Activated naive CD8-positive, alpha-beta T cell treated with anti-CD3 and anti-CD28 coated beads, Interleukin-2, amount 50 U/mL, for 24 hours (primary cell): ENCODE results near the gene INHA.

ENCODE experiments used
- ATAC-seq: fragments of 150-1000 bp; cut with Tn5 transposase; one replicate; pipeline ENCODE4 v1.10.0; 2021
- DNase-seq: peaks from one replicate; pipeline ENCODE4 v3.0.0; 2021
- H3K27ac Mint-ChIP-seq: one replicate; pipeline ENCODE4 v1.8.0; 2021; ENCODE audit warnings: mild to moderate bottlenecking, mixed read lengths
- H3K27me3 Mint-ChIP-seq: one replicate; pipeline ENCODE4 v1.8.0; 2021; ENCODE audit warnings: mixed read lengths
- H3K36me3 Mint-ChIP-seq: one replicate; pipeline ENCODE4 v1.8.0; 2021; ENCODE audit warnings: low read depth, mixed read lengths
- H3K4me1 Mint-ChIP-seq: one replicate; pipeline ENCODE4 v1.8.0; 2021; ENCODE audit warnings: mixed read lengths
- H3K4me3 Mint-ChIP-seq: one replicate; pipeline ENCODE4 v1.8.0; 2021; ENCODE audit warnings: mild to moderate bottlenecking, moderate library complexity, mixed read lengths
- H3K9me3 Mint-ChIP-seq: one replicate; pipeline ENCODE4 v1.8.0; 2021; ENCODE audit warnings: mixed read lengths

INHA gene

DNA sequence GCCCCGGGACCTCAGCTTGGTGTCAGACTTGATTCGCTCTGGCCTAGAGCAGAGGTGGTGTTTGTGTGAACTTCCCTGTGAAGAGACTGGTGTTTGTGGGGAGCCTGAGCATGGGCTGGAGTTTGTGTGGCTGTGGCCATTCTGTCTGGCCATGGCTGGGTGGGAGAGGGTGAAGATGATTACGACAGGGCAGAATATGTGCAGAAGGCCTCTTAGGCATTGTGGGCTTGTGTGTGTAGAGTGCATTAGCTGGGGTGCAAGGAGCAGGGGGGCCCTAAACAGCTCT, 11.3 kb upstream of the INHA start:
- ATAC-seq = no peak

GRCh38 chr2:219561179-219562048, 10.7 kb upstream of the INHA start:
- Mint-ChIP-seq H3K4me1 (no peaks in the 10 kb centered on the region), H3K4me3 (no peak overlapping the region), H3K27me3 (peaks cover 6% of the 10 kb centered on the region), H3K9me3 (no peaks in the 10 kb centered on the region), H3K27ac (no peak overlapping the region), H3K36me3 (no peaks in the 10 kb centered on the region)
- DNase-seq (no peak), ATAC-seq (no peak)

More for the DNA sequence above, 11.3 kb upstream of the INHA start:
- Mint-ChIP-seq H3K4me3 (no peak overlapping the region), H3K36me3 (no peaks in the 10 kb centered on the region), H3K27ac (no peak overlapping the region), H3K4me1 (no peaks in the 10 kb centered on the region), H3K9me3 (no peaks in the 10 kb centered on the region), H3K27me3 (peaks cover 3% of the 10 kb centered on the region)
- DNase-seq = no peak

DNA sequence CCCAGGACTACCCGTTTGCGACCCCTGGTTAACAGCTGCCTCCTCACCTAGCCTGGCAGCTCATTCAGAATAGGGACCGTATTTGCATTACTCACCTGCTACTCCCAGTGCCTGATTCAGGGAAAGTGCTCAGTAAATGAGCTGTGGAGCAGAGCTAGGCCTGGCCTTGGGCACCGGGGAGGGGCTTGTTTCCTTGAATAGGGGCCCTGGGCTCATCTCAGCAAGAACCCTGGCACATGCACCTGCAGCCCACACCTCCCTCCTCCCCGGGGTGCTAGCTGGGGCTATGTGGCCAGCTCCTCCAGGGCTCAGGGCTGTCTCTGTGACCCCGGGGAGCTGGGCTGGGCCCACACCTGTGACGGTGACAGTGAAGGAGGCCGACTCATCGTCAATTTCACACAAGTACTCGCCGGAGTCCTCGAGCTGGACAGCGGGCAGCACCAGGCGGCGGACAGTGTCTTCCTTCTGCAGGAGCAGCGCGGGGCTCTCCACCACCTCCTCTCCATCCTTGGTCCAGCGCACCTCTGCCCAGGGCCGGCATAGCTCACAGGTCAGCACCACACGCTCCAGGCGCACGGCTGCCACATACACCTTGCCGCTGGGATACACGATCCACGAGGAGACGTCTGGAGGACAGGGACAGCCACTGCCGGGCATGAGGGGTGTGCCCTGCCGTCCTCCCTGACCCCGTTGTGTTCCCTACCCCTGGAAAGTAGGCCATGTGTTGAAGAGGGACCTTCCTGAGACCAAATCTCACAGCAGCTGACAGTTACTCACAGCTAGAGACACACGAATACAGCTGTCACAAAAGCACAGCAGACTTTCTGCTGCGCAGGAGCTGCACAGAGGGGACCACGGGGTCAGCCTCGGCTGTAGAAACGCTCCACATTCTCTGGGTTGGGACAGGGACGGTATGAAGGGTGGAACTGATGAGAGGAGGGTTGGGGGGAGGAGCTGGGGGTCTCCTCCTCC, 9.8 kb upstream of the INHA start:
- Mint-ChIP-seq H3K36me3 (no peaks in the 10 kb centered on the region), H3K27ac (no peak overlapping the region), H3K27me3 (peaks cover 9% of the 10 kb centered on the region), H3K4me1 (no peaks in the 10 kb centered on the region), H3K9me3 (no peaks in the 10 kb centered on the region), H3K4me3 (no peak overlapping the region)
- ATAC-seq (no peak), DNase-seq (no peak)

- Mint-ChIP-seq H3K36me3 (no peaks in the 10 kb centered on the region), H3K27ac (no peak overlapping the region), H3K27me3 (peaks cover 11% of the 10 kb centered on the region), H3K4me3 (no peak overlapping the region), H3K4me1 (no peaks in the 10 kb centered on the region), H3K9me3 (no peaks in the 10 kb centered on the region)
- DNase-seq (no peak), ATAC-seq (no peak)
Measured at GRCh38 chr2:219563271-219563928, 8.7 kb upstream of the INHA start.

GRCh38 chr2:219565130-219566080, 6.7 kb upstream of the INHA start:
- Mint-ChIP-seq H3K27ac (no peak overlapping the region), H3K9me3 (no peaks in the 10 kb centered on the region), H3K4me3 (no peak overlapping the region), H3K4me1 (no peaks in the 10 kb centered on the region), H3K36me3 (no peaks in the 10 kb centered on the region), H3K27me3 (peaks cover 25% of the 10 kb centered on the region)
- ATAC-seq (no peak), DNase-seq (no peak)

DNA sequence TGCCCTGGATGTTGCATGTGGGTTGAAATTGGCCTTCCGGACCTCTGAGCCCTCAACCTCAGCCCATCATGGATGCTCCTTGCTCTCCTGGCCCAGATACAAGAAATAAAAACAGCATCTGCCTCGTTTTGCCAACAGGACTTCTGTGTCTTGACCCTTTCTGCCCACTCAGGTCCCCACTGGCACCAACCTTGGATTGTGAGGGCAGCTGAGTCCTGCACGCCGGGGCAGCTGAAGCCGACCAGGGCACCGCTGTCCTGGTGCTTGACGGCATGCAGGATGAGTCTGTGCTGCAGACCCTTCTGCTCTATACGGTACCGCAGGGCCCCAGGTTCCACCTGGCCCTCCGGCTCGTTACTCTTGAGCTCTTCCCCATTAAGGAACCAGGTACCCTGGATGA, 5.5 kb upstream of the INHA start:
- H3K4me1 Mint-ChIP-seq = no peaks in the 10 kb centered on the region
- no peak overlapping the region for H3K4me3 Mint-ChIP-seq
- ATAC-seq = no peak
- H3K27me3 Mint-ChIP-seq = peaks cover 26% of the 10 kb centered on the region
- no peaks in the 10 kb centered on the region for H3K9me3 Mint-ChIP-seq
- DNase-seq = no peak
- H3K27ac Mint-ChIP-seq = no peak overlapping the region
- no peaks in the 10 kb centered on the region for H3K36me3 Mint-ChIP-seq

GRCh38 chr2:219567131-219567530, 5.0 kb upstream of the INHA start:
- no peak for ATAC-seq
- Mint-ChIP-seq H3K27me3 (peaks cover 30% of the 10 kb centered on the region), H3K9me3 (no peaks in the 10 kb centered on the region)

GRCh38 chr2:219567791-219568361, 4.2 kb upstream of the INHA start:
- H3K4me3 Mint-ChIP-seq = no peak overlapping the region
- ATAC-seq (no peak), DNase-seq (no peak)
- no peak overlapping the region for H3K27ac Mint-ChIP-seq
- H3K9me3 Mint-ChIP-seq = no peaks in the 10 kb centered on the region
- peaks cover 36% of the 10 kb centered on the region for H3K27me3 Mint-ChIP-seq
- no peaks in the 10 kb centered on the region for H3K4me1 Mint-ChIP-seq
- no peaks in the 10 kb centered on the region for H3K36me3 Mint-ChIP-seq

More at GRCh38 chr2:219567131-219567530, 5.0 kb upstream of the INHA start:
- Mint-ChIP-seq H3K4me1 (no peaks in the 10 kb centered on the region), H3K4me3 (no peak overlapping the region), H3K27ac (no peak overlapping the region), H3K36me3 (no peaks in the 10 kb centered on the region)
- no peak for DNase-seq

DNA sequence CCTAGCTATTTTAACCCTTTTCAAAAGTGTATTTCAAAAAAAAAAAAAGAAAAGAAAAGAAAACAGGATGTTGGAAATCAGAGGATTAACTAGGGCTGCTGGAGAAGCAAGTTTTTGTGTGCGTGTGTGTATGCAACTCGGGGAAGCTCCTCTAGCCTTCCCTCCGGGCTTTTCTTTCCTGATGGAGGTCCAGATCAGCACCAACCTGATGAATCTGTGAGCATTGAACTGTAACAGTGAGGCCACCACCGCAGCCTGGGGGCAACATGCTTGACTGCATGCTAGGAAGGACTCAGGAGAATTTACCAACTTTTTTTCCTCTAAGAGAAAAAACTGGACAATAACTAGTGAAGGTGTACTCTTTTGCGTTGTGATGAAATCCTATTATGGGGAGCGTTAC, 3.1 kb upstream of the INHA start:
- Mint-ChIP-seq H3K27ac (no peak overlapping the region), H3K4me1 (no peaks in the 10 kb centered on the region), H3K4me3 (no peak overlapping the region), H3K27me3 (peaks cover 42% of the 10 kb centered on the region), H3K36me3 (no peaks in the 10 kb centered on the region), H3K9me3 (no peaks in the 10 kb centered on the region)
- ATAC-seq (no peak), DNase-seq (no peak)

GRCh38 chr2:219569635-219570034, 2.5 kb upstream of the INHA start:
- Mint-ChIP-seq H3K36me3 (no peaks in the 10 kb centered on the region), H3K9me3 (no peaks in the 10 kb centered on the region), H3K4me1 (no peaks in the 10 kb centered on the region), H3K27me3 (peaks cover 42% of the 10 kb centered on the region), H3K4me3 (peak overlapping the region; percentile 36), H3K27ac (no peak overlapping the region)
- ATAC-seq = no peak
- DNase-seq = no peak

DNA sequence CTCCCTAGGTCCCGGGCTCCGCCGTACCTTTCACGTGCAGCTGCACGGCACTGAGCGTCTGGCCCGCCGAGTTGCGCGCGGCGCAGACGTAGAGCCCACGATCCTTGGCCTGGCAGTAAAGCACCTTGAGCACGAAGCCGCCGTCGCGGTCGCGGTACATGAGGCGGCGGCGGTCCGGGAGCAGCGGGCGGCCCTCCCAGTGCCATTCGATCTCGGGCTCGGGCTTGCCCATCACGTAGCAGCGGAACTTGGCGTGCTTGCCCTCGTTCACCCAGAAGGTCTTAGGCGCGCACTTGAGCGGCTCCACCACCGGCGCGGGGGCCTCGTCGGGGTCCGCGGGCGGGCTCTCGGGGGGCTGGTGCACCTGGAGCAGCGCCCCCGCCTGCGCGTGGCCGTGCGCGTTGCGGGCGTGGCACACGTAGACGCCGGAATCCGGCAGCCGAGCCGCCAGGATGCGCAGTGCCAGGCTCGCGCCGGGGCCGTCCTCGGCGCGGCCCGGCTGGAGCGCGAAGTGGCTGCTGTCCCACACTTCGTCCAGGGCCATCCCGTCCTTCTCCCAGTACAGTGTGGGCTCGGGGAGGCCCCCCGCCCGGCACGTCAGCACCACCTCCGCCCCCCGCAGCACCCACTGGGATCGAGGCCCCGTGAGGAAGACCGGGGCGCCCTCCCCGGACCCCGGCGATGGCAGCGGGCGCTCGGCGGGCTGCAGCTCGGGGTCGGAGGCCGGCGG, 1.8 kb upstream of the INHA start:
- peak; percentile 11 for DNase-seq
- Mint-ChIP-seq H3K4me1 (no peaks in the 10 kb centered on the region), H3K9me3 (no peaks in the 10 kb centered on the region), H3K36me3 (no peaks in the 10 kb centered on the region), H3K27me3 (peaks cover 47% of the 10 kb centered on the region), H3K4me3 (peak overlapping the region; percentile 36), H3K27ac (no peak overlapping the region)
- peak; percentile 34 for ATAC-seq

GRCh38 chr2:219570924-219571310, 1.2 kb upstream of the INHA start:
- no peak for ATAC-seq
- Mint-ChIP-seq H3K36me3 (no peaks in the 10 kb centered on the region), H3K4me3 (no peak overlapping the region), H3K9me3 (no peaks in the 10 kb centered on the region), H3K4me1 (no peaks in the 10 kb centered on the region), H3K27me3 (peaks cover 52% of the 10 kb centered on the region), H3K27ac (no peak overlapping the region)
- no peak for DNase-seq
